OCI-LY3 (cell line): Measurements from ENCODE around the gene EHMT1.

Experiments
- CTCF ChIP-seq: fragments of 200-600, 300-600 bp; sonication (generic); IDR thresholded peaks from 2 replicates; pipeline ENCODE4 v1.5.1; 2014; ENCODE audit warnings: antibody characterized with exemption, low read length, low read depth
- EZH2phosphoT487 ChIP-seq: fragments of 200-600 bp; shearing (Covaris generic); IDR thresholded peaks from 2 replicates; pipeline ENCODE4 v1.6.1; 2018; ENCODE audit warnings: antibody characterized with exemption, mixed run types, low read depth

DNA sequence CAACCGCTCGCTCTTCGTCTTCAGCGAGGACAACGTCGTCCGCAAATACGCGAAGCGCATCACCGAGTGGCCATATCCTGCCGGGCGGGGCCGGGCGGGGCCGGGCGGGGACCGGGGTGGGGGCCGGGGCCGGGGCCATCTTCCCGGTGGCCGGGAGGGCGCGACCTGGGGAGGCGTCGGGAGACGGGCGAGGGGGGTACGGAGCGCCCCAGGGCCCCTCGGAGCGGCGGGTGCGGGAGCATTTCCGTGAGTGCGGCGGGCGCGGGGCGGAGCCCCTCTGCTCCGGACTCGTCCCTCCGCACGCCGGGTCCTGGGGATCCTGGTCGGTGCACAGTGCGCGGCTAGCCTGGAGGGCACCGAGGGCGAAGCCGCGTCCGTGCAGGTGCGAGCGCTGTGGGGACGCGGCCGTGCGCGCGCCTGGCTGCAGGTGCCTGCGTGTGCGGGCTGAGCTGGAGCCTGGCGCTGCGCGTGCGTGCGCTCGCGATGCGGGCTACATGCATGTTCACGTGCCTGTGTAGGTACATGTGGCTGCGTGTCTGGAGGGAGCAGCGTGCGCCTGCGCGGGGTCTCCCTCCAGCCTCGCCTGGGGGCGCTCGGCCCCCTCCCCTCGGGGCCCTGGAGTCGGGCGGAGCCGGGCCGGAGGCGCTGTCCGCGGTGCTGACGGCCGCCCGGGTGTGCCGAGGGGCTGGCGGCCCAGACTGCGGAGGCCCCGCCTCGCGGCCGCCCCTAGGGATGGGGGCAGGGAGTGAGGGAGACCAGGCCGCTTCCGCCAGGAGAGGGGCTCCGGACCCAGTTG lies 259.5 kb downstream of the EHMT1 start:
- TF ChIP-seq CTCF (0 out of 2 replicates have a peak, but pooled peaks have one; percentile 7), EZH2phosphoT487 (no peak)
